GM12864 (cell line): ENCODE results near the gene IFITM5.

Experiments used
- DNase-seq: peaks from one replicate; pipeline ENCODE4 v3.0.0-alpha.2; 2011; ENCODE audit warnings: low read depth
- H3K4me3 ChIP-seq: 2 replicates; pipeline ENCODE4 v1.5.1; 2011; ENCODE audit warnings: mild to moderate bottlenecking, low read depth, low read length, control low read depth
- CTCF ChIP-seq: IDR thresholded peaks from 2 replicates; pipeline ENCODE4 v1.5.1; 2011; ENCODE audit warnings: low read depth, mild to moderate bottlenecking, moderate library complexity, low read length, control low read depth, inconsistent platforms; ENCODE audit errors: missing control alignments

The IFITM5 gene

GRCh38 chr11:304915-305843, 5.9 kb upstream of the IFITM5 start:
- no peak for DNase-seq
- peak; percentile 67 for TF ChIP-seq CTCF
- no peak overlapping the region for H3K4me3 ChIP-seq

GRCh38 chr11:304061-304506, 4.8 kb upstream of the IFITM5 start:
- no peak overlapping the region for H3K4me3 ChIP-seq
- no peak for DNase-seq
- TF ChIP-seq CTCF: no peak

GRCh38 chr11:303363-303762, 4.0 kb upstream of the IFITM5 start:
- TF ChIP-seq CTCF: no peak
- DNase-seq: no peak
- H3K4me3 ChIP-seq: no peak overlapping the region

- no peak for TF ChIP-seq CTCF
- H3K4me3 ChIP-seq: no peak overlapping the region
- no peak for DNase-seq
Measured at GRCh38 chr11:299951-300735, 817 bp upstream of the IFITM5 start.

- DNase-seq: no peak
- no peak for TF ChIP-seq CTCF
- H3K4me3 ChIP-seq: no peak overlapping the region
Measured at GRCh38 chr11:298406-299065, 790 bp downstream of the IFITM5 start.

GRCh38 chr11:297586-298405, 1.5 kb downstream of the IFITM5 start:
- no peak overlapping the region for H3K4me3 ChIP-seq
- TF ChIP-seq CTCF: no peak
- DNase-seq: no peak
